ENCODE results near the gene NOLC1. TPM values are rescaled to one million over a fixed set of nuclear protein-coding genes. Genes with fewer than 3 reads are reported as not detected.

The NOLC1 gene
- total and polyA plus RNA-seq, 2 of the 4 experiments (the other 2 are of a cell fraction), result 43.2 to 55.3 TPM

- 100% methylated on average over 7 of the region's 15 CpGs; no CpG with 5 or more reads in 1 of the 2 experiments for WGBS, 2 experiments (ENCODE audit: extremely low coverage in 2 of 2, insufficient read length in 1 of 2)
- H2AK5ac ChIP-seq (ENCODE audit: low read depth, low read length), result no peak overlapping the region
- no peak for ATAC-seq (ENCODE audit: low read depth)
- H3K4me2 ChIP-seq (ENCODE audit: low read depth, low read length), result no peak overlapping the region
- H2BK5ac ChIP-seq (ENCODE audit: low read depth, low read length, poor library complexity, severe bottlenecking), result no peak overlapping the region
- no peaks in the 10 kb centered on the region for H3K9me3 ChIP-seq (ENCODE audit: control insufficient read depth, insufficient read depth, low read length)
- no peak overlapping the region for H4K5ac ChIP-seq (ENCODE audit: low read depth, low read length)
- in situ Hi-C loops (cut with MboI; ENCODE audit: low sequenced_read_pairs) (no loop called here), dilution Hi-C loops (cut with HindIII; ENCODE audit: low sequenced_read_pairs, unreplicated experiment) (no loop called here), intact Hi-C loops (cut with micrococcal nuclease) (no loop called here)
- H4K91ac ChIP-seq (ENCODE audit: insufficient read depth, low read depth, low read length), result no peak overlapping the region
- no peak overlapping the region for H3K4ac ChIP-seq (ENCODE audit: low read depth, low read length)
- H2AK9ac ChIP-seq (replicated peaks; ENCODE audit: low read depth, low read length, poor library complexity), result no peak overlapping the region
- no peak overlapping the region for H3K27ac ChIP-seq (ENCODE audit: insufficient read depth, low read length)
- H2BK15ac ChIP-seq (ENCODE audit: low read depth, low read length), result no peak overlapping the region
- H3K4me3 ChIP-seq (ENCODE audit: insufficient read depth, low read depth, low read length), result no peak overlapping the region
- POLR2A ChIA-PET (ENCODE audit: unreplicated experiment), result interaction anchor here (0.5 kb wide), 1 partner anchor 21 kb away, joined by 3 read pairs; no protein-coding TSS in a partner anchor
- peaks cover 7% of the 10 kb centered on the region; the same call in 1 of the 2 replicates for H3K4me1 ChIP-seq (ENCODE audit: control insufficient read depth, insufficient read depth, low read length)
- H3K79me1 ChIP-seq (ENCODE audit: low read depth in 1 of 2, low read length in 2 of 2), result peaks cover 25 to 87% of the 10 kb centered on the region in 2 experiments
- peaks cover 87% of the 10 kb centered on the region for H4K20me1 ChIP-seq (ENCODE audit: insufficient read depth, low read length)
- no peak overlapping the region for H3K9ac ChIP-seq (ENCODE audit: low read depth, low read length)
- H3K18ac ChIP-seq (ENCODE audit: low read depth, low read length), result no peak overlapping the region
- no peak overlapping the region for H3K56ac ChIP-seq (ENCODE audit: extremely low read depth, insufficient read depth, low read length)
- no peak overlapping the region for H2BK120ac ChIP-seq (ENCODE audit: low read depth, low read length)
- H3K14ac ChIP-seq (replicated peaks; ENCODE audit: low read depth, low read length), result no peak overlapping the region
- H3K23ac ChIP-seq (ENCODE audit: low read depth, low read length), result no peak overlapping the region; the same call in 1 of the 2 replicates
- no peaks in the 10 kb centered on the region for H3K27me3 ChIP-seq (ENCODE audit: control insufficient read depth, insufficient read depth, low read length)
- H2BK20ac ChIP-seq (ENCODE audit: low read depth, low read length), result no peak overlapping the region
- H3K9me1 ChIP-seq (ENCODE audit: insufficient read depth, low read length), result peaks cover 46% of the 10 kb centered on the region
- DNase-seq, result no peak
- H4K8ac ChIP-seq (ENCODE audit: low read depth in 2 of 2, low read length in 2 of 2), result no peak overlapping the region
- CTCF ChIA-PET, result no interaction called here
- peaks cover 57% of the 10 kb centered on the region for H3K36me3 ChIP-seq (ENCODE audit: control insufficient read depth, insufficient read depth, low read length)
- no peak overlapping the region for H2AFZ ChIP-seq (replicated peaks; ENCODE audit: low read length, poor library complexity)
- BruUV-seq (replicated peaks), result no TSS peak
- TF ChIP-seq BHLHE40 (IDR thresholded peaks at IDR 0.05; ENCODE audit: low read depth, low read length) (no peak), CHD1 (IDR thresholded peaks at IDR 0.05; ENCODE audit: low read depth, low read length) (no peak), USF2 (IDR thresholded peaks at IDR 0.05; ENCODE audit: low read depth, low read length) (no peak), NFE2L2 (IDR thresholded peaks at IDR 0.05; ENCODE audit: low read depth, low read length) (no peak), RCOR1 (IDR thresholded peaks at IDR 0.05; ENCODE audit: insufficient replicate concordance, low read length) (no peak), SMC3 (IDR thresholded peaks at IDR 0.05; ENCODE audit: low read depth, low read length) (no peak), CEBPB (IDR thresholded peaks at IDR 0.05; ENCODE audit: low read depth, low read length) (no peak), MXI1 (IDR thresholded peaks at IDR 0.05; ENCODE audit: borderline replicate concordance, low read depth, low read length) (no peak), POLR2A (IDR thresholded peaks at IDR 0.05; ENCODE audit: low read depth, low read length) (no peak), MAZ (IDR thresholded peaks at IDR 0.05; ENCODE audit: borderline replicate concordance, low read depth, low read length) (no peak), FOS (IDR thresholded peaks at IDR 0.05; ENCODE audit: low read depth, low read length) (no peak), RAD21 (IDR thresholded peaks at IDR 0.05; ENCODE audit: low read length) (no peak), MAFK (IDR thresholded peaks at IDR 0.05; ENCODE audit: low read depth, low read length) (no peak), RFX5 (IDR thresholded peaks at IDR 0.05; ENCODE audit: low read depth, low read length) (no peak)
- TF ChIP-seq, protein P1, sequence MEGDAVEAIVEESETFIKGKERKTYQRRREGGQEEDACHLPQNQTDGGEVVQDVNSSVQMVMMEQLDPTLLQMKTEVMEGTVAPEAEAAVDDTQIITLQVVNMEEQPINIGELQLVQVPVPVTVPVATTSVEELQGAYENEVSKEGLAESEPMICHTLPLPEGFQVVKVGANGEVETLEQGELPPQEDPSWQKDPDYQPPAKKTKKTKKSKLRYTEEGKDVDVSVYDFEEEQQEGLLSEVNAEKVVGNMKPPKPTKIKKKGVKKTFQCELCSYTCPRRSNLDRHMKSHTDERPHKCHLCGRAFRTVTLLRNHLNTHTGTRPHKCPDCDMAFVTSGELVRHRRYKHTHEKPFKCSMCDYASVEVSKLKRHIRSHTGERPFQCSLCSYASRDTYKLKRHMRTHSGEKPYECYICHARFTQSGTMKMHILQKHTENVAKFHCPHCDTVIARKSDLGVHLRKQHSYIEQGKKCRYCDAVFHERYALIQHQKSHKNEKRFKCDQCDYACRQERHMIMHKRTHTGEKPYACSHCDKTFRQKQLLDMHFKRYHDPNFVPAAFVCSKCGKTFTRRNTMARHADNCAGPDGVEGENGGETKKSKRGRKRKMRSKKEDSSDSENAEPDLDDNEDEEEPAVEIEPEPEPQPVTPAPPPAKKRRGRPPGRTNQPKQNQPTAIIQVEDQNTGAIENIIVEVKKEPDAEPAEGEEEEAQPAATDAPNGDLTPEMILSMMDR (conservative IDR thresholded peaks at IDR 0.05; ENCODE audit: low read depth, low read length), result no peak
Measured at GRCh38 chr10:102139281-102140110, 12.7 kb upstream of the NOLC1 start.

Measured in IMR-90 (cell line).